Colonic mucosa (tissue), 4 donors: ENCODE data around the gene ARFGAP2. TPM values are rescaled to one million over a fixed set of nuclear protein-coding genes. Genes with fewer than 3 reads are reported as not detected.

ENCODE experiments used
- DNase-seq: peaks from one replicate; pipeline ENCODE4 v3.0.0-alpha.2; 2020
- H3K27ac ChIP-seq: fragments of 200-600 bp; one replicate; pipeline ENCODE4 v1.8.0; 2021
- H3K27me3 ChIP-seq: fragments of 200-600 bp; one replicate; pipeline ENCODE4 v1.8.0; 2021
- H3K36me3 ChIP-seq: fragments of 200-600 bp; one replicate; pipeline ENCODE4 v1.8.0; 2021
- H3K4me1 ChIP-seq: fragments of 200-600 bp; one replicate; pipeline ENCODE4 v1.8.0; 2021; ENCODE audit warnings: mild to moderate bottlenecking
- H3K4me3 ChIP-seq: fragments of 200-600 bp; one replicate; pipeline ENCODE4 v1.8.0; 2021
- H3K9ac ChIP-seq, 2 donors: one replicate each; pipeline ENCODE4 v1.7.0; 2013; ENCODE audit warnings: control low read depth in 2 of 2, low read depth in 2 of 2, low read length in 2 of 2
- H3K9me3 ChIP-seq: fragments of 200-600 bp; one replicate; pipeline ENCODE4 v1.8.0; 2021
- CTCF ChIP-seq: fragments of 200-600 bp; IDR thresholded peaks from one replicate; pipeline ENCODE4 v1.8.0; 2022; ENCODE audit warnings: antibody characterized with exemption, mild to moderate bottlenecking
- intact Hi-C: fragments of 100-400 bp; cut with DNase I; formaldehyde crosslinking; loops from one replicate; pipeline ENCODE4 v1.14.1; 2022
- total RNA-seq, 2 donors: library from RNA; stranded (reverse); fragmentation: NEBNext Ultra II Directional in 1 of 2; extraction: Animal tissue kit (Norgen Biotek cat#: 25700) in 1 of 2; gene quantifications; one replicate each; pipeline ENCODE4 v1.2.1, GENCODE V29; 2021
- donor health status: healthy.
- donor health status: DM: no; HTN: no; CAD: no.
- donor health status: DM: no; HTN: no; CAD: no.

Gene ARFGAP2
- total RNA-seq, 2 donors from 2014 or later: 64.6 to 109 TPM

GRCh38 chr11:47181271-47181670 lies 4.6 kb upstream of the ARFGAP2 start:
- H3K36me3 ChIP-seq: no peaks in the 10 kb centered on the region
- no peak overlapping the region for H3K4me3 ChIP-seq
- no peak overlapping the region for H3K9ac ChIP-seq
- intact Hi-C loops: loop anchor here (2.0 kb wide), 1 partner anchor 80 kb away; no protein-coding TSS in a partner anchor
- DNase-seq: no peak
- H3K27me3 ChIP-seq: peaks cover 13% of the 10 kb centered on the region
- no peak overlapping the region for H3K27ac ChIP-seq
- H3K9me3 ChIP-seq: no peaks in the 10 kb centered on the region
- H3K4me1 ChIP-seq: peaks cover 16% of the 10 kb centered on the region
- TF ChIP-seq CTCF: no peak

GRCh38 chr11:47180006-47180787 lies 3.5 kb upstream of the ARFGAP2 start:
- no peaks in the 10 kb centered on the region for H3K36me3 ChIP-seq
- no peak for TF ChIP-seq CTCF
- intact Hi-C loops: loop anchor here (2.0 kb wide), 1 partner anchor 81 kb away; no protein-coding TSS in a partner anchor
- peaks cover 4% of the 10 kb centered on the region for H3K27me3 ChIP-seq
- H3K9me3 ChIP-seq: no peaks in the 10 kb centered on the region
- no peak for DNase-seq
- H3K4me1 ChIP-seq: peaks cover 14% of the 10 kb centered on the region
- no peak overlapping the region for H3K9ac ChIP-seq
- H3K27ac ChIP-seq: no peak overlapping the region
- H3K4me3 ChIP-seq: no peak overlapping the region

- TF ChIP-seq CTCF: peak; percentile 41
- H3K27ac ChIP-seq: no peak overlapping the region
- H3K27me3 ChIP-seq: no peaks in the 10 kb centered on the region
- intact Hi-C loops: loop anchor here (5.0 kb wide), 2 partner anchors 33 to 178 kb away; partner anchors contain the start of gene DDB2
- H3K9me3 ChIP-seq: no peaks in the 10 kb centered on the region
- DNase-seq: no peak
- H3K4me1 ChIP-seq: peaks cover 14% of the 10 kb centered on the region
- H3K9ac ChIP-seq: no peak overlapping the region
- H3K36me3 ChIP-seq: no peaks in the 10 kb centered on the region
- H3K4me3 ChIP-seq: no peak overlapping the region
Measured at GRCh38 chr11:47179655-47179991, 2.9 kb upstream of the ARFGAP2 start.

GRCh38 chr11:47178737-47179654 lies 2.3 kb upstream of the ARFGAP2 start:
- peaks cover 14% of the 10 kb centered on the region for H3K4me1 ChIP-seq
- no peak overlapping the region for H3K9ac ChIP-seq
- H3K9me3 ChIP-seq: no peaks in the 10 kb centered on the region
- no peak for TF ChIP-seq CTCF
- no peak overlapping the region for H3K4me3 ChIP-seq
- H3K36me3 ChIP-seq: no peaks in the 10 kb centered on the region
- H3K27ac ChIP-seq: no peak overlapping the region
- H3K27me3 ChIP-seq: no peaks in the 10 kb centered on the region
- intact Hi-C loops: loop anchor here (5.0 kb wide), 2 partner anchors 33 to 178 kb away; partner anchors contain the start of gene DDB2
- no peak for DNase-seq

GRCh38 chr11:47178316-47178715 lies 1.6 kb upstream of the ARFGAP2 start:
- Histone ChIP-seq H3K4me1 (peaks cover 14% of the 10 kb centered on the region), H3K4me3 (no peak overlapping the region), H3K9ac (peak overlapping the region in 1 of 2 donors; percentile 94), H3K9me3 (no peaks in the 10 kb centered on the region), H3K27ac (no peak overlapping the region), H3K36me3 (no peaks in the 10 kb centered on the region), H3K27me3 (no peaks in the 10 kb centered on the region)
- TF ChIP-seq CTCF: no peak
- intact Hi-C loops: loop anchor here (5.0 kb wide), 2 partner anchors 34 to 179 kb away; partner anchors contain the start of gene DDB2
- no peak for DNase-seq
